ENCODE data around the gene GADL1.

Gene GADL1

GRCh38 chr3:30719536-30719935 lies 174.9 kb downstream of the GADL1 start:
- H3K4me3 ChIP-seq (ENCODE audit: low read depth, low read length) = no peak overlapping the region
- CTCF ChIA-PET = no interaction called here
- POLR2A ChIA-PET = no interaction called here
- no peaks in the 10 kb centered on the region for H3K9me3 ChIP-seq (ENCODE audit: control insufficient read depth, insufficient read depth, low read depth, low read length)
- 0 out of 2 replicates have a peak, but pooled peaks cover 5% of the 10 kb centered on the region for H3K4me1 ChIP-seq (ENCODE audit: control insufficient read depth, insufficient read depth, low read length)
- H3K36me3 ChIP-seq (ENCODE audit: control insufficient read depth in 2 of 2, insufficient read depth in 1 of 2, low read length in 2 of 2) = no peaks in the 10 kb centered on the region
- no peak overlapping the region for H3K27ac ChIP-seq (ENCODE audit: extremely low read depth, low read depth, low read length)
- TF ChIP-seq FEZF1 (tag by site-specific recombination; IDR thresholded peaks at IDR 0.05) (no peak), ZNF274 (IDR thresholded peaks at IDR 0.05; ENCODE audit: low read length) (no peak), ZNF274 (tag by site-specific recombination; IDR thresholded peaks at IDR 0.05; ENCODE audit: borderline replicate concordance) (no peak), ELK4 (IDR thresholded peaks at IDR 0.05; ENCODE audit: borderline replicate concordance, low read depth, low read length) (no peak), ZNF677 (tag by site-specific recombination; IDR thresholded peaks at IDR 0.05) (no peak), ZNF561 (tag by site-specific recombination; IDR thresholded peaks at IDR 0.05; ENCODE audit: borderline replicate concordance) (no peak), SCRT1 (tag by site-specific recombination; IDR thresholded peaks at IDR 0.05; ENCODE audit: borderline replicate concordance) (no peak), ZNF114 (tag by site-specific recombination; IDR thresholded peaks at IDR 0.05) (no peak)
- TF ChIP-seq, protein P1, sequence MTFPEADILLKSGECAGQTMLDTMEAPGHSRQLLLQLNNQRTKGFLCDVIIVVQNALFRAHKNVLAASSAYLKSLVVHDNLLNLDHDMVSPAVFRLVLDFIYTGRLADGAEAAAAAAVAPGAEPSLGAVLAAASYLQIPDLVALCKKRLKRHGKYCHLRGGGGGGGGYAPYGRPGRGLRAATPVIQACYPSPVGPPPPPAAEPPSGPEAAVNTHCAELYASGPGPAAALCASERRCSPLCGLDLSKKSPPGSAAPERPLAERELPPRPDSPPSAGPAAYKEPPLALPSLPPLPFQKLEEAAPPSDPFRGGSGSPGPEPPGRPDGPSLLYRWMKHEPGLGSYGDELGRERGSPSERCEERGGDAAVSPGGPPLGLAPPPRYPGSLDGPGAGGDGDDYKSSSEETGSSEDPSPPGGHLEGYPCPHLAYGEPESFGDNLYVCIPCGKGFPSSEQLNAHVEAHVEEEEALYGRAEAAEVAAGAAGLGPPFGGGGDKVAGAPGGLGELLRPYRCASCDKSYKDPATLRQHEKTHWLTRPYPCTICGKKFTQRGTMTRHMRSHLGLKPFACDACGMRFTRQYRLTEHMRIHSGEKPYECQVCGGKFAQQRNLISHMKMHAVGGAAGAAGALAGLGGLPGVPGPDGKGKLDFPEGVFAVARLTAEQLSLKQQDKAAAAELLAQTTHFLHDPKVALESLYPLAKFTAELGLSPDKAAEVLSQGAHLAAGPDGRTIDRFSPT (tag by site-specific recombination; IDR thresholded peaks at IDR 0.05) = no peak
- TF ChIP-seq, protein P2, sequence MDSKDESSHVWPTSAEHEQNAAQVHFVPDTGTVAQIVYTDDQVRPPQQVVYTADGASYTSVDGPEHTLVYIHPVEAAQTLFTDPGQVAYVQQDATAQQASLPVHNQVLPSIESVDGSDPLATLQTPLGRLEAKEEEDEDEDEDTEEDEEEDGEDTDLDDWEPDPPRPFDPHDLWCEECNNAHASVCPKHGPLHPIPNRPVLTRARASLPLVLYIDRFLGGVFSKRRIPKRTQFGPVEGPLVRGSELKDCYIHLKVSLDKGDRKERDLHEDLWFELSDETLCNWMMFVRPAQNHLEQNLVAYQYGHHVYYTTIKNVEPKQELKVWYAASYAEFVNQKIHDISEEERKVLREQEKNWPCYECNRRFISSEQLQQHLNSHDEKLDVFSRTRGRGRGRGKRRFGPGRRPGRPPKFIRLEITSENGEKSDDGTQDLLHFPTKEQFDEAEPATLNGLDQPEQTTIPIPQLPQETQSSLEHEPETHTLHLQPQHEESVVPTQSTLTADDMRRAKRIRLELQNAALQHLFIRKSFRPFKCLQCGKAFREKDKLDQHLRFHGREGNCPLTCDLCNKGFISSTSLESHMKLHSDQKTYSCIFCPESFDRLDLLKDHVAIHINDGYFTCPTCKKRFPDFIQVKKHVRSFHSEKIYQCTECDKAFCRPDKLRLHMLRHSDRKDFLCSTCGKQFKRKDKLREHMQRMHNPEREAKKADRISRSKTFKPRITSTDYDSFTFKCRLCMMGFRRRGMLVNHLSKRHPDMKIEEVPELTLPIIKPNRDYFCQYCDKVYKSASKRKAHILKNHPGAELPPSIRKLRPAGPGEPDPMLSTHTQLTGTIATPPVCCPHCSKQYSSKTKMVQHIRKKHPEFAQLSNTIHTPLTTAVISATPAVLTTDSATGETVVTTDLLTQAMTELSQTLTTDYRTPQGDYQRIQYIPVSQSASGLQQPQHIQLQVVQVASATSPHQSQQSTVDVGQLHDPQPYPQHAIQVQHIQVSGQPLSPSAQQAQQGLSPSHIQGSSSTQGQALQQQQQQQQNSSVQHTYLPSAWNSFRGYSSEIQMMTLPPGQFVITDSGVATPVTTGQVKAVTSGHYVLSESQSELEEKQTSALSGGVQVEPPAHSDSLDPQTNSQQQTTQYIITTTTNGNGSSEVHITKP (tag by site-specific recombination; IDR thresholded peaks at IDR 0.05) = no peak

- Histone ChIP-seq H3K9me3 (ENCODE audit: control insufficient read depth, insufficient read depth, low read depth, low read length) (no peaks in the 10 kb centered on the region), H3K27ac (ENCODE audit: extremely low read depth, low read depth, low read length) (no peak overlapping the region), H3K4me1 (ENCODE audit: control insufficient read depth, insufficient read depth, low read length) (no peaks in the 10 kb centered on the region), H3K36me3 (ENCODE audit: control insufficient read depth in 2 of 2, insufficient read depth in 1 of 2, low read length in 2 of 2) (no peaks in the 10 kb centered on the region), H3K4me3 (ENCODE audit: low read depth, low read length) (no peak overlapping the region)
- POLR2A ChIA-PET = no interaction called here
- CTCF ChIA-PET = no interaction called here
- TF ChIP-seq ZNF549 (tag by site-specific recombination; IDR thresholded peaks at IDR 0.05) (peak; percentile 73), ZFP41 (tag by site-specific recombination; IDR thresholded peaks at IDR 0.05; ENCODE audit: borderline replicate concordance) (no peak)
Measured at GRCh38 chr3:30713885-30714503, 180.5 kb downstream of the GADL1 start.

GRCh38 chr3:30712991-30713390 lies 181.5 kb downstream of the GADL1 start:
- Histone ChIP-seq H3K27ac (ENCODE audit: extremely low read depth, low read depth, low read length) (no peak overlapping the region), H3K4me1 (ENCODE audit: control insufficient read depth, insufficient read depth, low read length) (no peaks in the 10 kb centered on the region), H3K4me3 (ENCODE audit: low read depth, low read length) (no peak overlapping the region), H3K9me3 (ENCODE audit: control insufficient read depth, insufficient read depth, low read depth, low read length) (no peaks in the 10 kb centered on the region), H3K36me3 (ENCODE audit: control insufficient read depth in 2 of 2, insufficient read depth in 1 of 2, low read length in 2 of 2) (no peaks in the 10 kb centered on the region)
- POLR2A ChIA-PET = no interaction called here
- CTCF ChIA-PET = no interaction called here
- TF ChIP-seq MEIS1 (CRISPR knock-in tag; IDR thresholded peaks at IDR 0.05; ENCODE audit: borderline replicate concordance) (no peak), SP3 (tag by site-specific recombination; IDR thresholded peaks at IDR 0.05) (no peak), ZNF843 (tag by site-specific recombination; IDR thresholded peaks at IDR 0.05) (no peak), ZNF596 (tag by site-specific recombination; IDR thresholded peaks at IDR 0.05) (no peak), AEBP2 (tag by site-specific recombination; IDR thresholded peaks at IDR 0.05; ENCODE audit: borderline replicate concordance) (no peak), ZNF629 (tag by site-specific recombination; IDR thresholded peaks at IDR 0.05) (no peak), ZNF701 (tag by site-specific recombination; IDR thresholded peaks at IDR 0.05) (no peak), ZNF324 (tag by site-specific recombination; IDR thresholded peaks at IDR 0.05) (no peak), ZNF521 (tag by site-specific recombination; IDR thresholded peaks at IDR 0.05) (no peak)
- TF ChIP-seq, protein P3, sequence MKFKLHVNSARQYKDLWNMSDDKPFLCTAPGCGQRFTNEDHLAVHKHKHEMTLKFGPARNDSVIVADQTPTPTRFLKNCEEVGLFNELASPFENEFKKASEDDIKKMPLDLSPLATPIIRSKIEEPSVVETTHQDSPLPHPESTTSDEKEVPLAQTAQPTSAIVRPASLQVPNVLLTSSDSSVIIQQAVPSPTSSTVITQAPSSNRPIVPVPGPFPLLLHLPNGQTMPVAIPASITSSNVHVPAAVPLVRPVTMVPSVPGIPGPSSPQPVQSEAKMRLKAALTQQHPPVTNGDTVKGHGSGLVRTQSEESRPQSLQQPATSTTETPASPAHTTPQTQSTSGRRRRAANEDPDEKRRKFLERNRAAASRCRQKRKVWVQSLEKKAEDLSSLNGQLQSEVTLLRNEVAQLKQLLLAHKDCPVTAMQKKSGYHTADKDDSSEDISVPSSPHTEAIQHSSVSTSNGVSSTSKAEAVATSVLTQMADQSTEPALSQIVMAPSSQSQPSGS (tag by site-specific recombination; IDR thresholded peaks at IDR 0.05; ENCODE audit: low read depth) = no peak
